ENCODE data around the gene ADAM12.
"Not testable (repeated sequence)": the region's sequence is repeated elsewhere in the genome, so short reads cannot be mapped to it uniquely, and the experiment has no call there.

DNA sequence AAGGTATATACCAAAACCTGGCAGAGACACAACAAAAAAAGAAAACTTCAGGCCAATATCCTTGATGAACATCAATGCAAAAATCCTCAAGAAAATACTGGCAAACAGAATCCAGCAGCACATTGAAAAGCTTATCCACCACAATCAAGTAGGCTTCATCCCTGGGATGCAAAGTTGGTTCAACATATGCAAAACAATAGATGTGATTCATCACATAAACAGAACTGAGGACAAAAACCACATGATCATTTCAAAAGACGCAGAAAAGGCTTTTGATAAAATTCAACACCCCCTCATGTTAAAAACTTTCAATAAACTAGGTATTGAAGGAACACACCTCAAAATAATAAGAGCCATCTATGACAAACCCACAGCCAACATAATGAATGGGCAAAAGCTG lies 141.9 kb downstream of the ADAM12 start:
- TF ChIP-seq, protein P1, sequence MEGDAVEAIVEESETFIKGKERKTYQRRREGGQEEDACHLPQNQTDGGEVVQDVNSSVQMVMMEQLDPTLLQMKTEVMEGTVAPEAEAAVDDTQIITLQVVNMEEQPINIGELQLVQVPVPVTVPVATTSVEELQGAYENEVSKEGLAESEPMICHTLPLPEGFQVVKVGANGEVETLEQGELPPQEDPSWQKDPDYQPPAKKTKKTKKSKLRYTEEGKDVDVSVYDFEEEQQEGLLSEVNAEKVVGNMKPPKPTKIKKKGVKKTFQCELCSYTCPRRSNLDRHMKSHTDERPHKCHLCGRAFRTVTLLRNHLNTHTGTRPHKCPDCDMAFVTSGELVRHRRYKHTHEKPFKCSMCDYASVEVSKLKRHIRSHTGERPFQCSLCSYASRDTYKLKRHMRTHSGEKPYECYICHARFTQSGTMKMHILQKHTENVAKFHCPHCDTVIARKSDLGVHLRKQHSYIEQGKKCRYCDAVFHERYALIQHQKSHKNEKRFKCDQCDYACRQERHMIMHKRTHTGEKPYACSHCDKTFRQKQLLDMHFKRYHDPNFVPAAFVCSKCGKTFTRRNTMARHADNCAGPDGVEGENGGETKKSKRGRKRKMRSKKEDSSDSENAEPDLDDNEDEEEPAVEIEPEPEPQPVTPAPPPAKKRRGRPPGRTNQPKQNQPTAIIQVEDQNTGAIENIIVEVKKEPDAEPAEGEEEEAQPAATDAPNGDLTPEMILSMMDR (IDR thresholded peaks at IDR 0.05; ENCODE audit: low read length), result not testable (repeated sequence)
- TF ChIP-seq EZH2 (optimal IDR thresholded peaks at IDR 0.05; ENCODE audit: low read depth, low read length), result not testable (repeated sequence)
